Dedifferentiated amniotic fluid mesenchymal stem cell (primary cell): ENCODE data around the gene AGAP1.

Experiments used
- DNase-seq: peaks from one replicate; pipeline ENCODE4 v3.0.0-alpha.2; 2016; ENCODE audit errors: extremely low spot score

Gene AGAP1

DNA sequence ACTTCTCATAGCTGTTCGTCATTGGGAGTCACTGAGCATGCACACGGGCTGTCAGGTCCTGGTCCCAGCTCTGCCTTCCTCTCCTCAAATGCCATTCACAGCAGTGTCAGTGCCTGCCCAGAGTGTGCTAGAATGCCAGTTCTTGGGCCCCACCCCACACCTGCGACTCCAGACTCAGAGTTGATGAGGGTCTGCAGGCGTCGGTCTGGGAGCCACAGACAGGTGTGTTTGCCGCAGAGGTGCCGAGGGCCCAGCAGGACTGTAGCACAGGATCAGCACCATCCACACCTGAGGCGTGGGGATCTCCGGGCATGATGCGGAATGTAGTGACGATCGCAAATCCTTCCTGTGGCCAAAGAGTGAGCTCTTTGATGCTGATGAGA is 56.5 kb downstream of the AGAP1 start:
- DNase-seq = no peak

DNA sequence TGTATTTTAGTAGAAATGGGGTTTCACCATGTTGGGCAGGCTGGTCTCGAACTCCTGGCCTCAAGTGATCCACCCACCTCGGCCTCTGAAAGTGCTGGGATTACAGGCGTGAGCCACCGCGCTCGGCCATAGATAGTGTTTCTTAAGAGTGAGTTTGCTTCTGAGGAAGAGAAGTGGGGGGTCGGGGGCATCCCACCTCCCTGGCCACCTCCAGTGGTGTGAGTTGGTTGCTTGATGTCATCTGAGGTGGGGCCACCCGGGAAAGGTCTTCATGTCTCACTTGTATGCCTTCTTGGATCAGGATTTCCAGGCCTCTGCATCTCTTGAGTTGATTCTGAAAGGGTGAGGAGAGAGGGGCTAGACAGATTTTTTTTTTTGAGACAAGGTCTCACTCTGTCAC is 57.1 kb downstream of the AGAP1 start:
- no peak for DNase-seq

DNA sequence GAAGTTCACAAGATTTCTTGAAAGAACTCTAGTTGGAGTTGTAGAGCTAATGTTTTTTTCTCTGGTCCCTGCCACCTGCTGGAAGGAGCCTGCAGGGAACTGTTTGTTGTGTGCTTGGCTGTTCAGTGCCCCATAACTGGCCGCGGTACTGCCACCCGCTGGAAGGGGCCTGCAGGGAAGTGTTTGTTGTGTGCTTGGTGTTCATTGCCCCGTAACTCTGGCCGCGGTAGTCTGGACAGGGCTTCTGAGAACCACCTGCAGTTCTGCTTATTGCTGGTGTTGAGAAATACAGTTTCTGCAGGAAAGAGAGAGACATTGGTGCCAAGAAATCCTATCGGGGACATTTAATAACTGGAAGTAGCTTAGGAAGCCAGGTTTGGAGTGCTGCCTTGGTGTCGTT is 58.1 kb downstream of the AGAP1 start:
- DNase-seq = no peak

DNA sequence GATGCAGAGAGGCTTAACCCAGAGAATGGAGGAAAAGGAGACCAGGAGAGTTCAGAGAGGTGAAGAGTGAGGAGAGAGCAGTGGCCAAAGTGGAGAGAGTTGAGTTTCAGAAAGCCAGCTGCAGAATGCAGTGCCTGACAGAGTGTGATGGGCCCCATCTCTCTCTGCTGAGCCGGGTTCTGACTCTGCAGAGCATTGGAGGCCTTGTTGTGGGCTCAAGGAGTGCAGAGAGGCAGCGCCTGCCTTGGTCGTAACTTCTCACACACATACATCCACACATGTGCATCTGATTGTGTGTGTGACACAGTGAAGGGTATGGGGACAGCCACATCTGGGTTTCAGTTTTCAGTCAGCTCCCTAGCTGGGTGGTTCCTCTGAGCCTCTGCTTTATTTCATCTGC is 58.8 kb downstream of the AGAP1 start:
- no peak for DNase-seq

DNA sequence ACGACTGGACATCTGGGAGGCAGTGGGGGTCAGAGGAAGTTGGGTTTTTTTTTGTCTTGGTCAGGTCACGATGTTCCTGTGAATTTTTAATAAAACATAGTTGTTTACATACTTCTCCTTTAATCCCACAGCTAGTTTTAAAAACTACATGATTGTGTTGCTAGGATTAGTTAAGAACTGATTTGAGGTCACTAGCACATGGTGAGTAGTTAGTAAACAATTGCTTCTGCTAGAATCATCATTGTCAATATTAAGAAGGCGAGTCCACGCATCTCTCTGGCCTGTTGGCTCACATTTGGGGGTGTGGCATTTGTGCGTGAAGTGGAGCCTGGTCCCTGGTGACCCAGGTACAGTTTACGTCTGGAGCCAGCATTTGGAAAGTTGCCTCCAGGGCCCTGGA is 59.4 kb downstream of the AGAP1 start:
- DNase-seq = no peak

DNA sequence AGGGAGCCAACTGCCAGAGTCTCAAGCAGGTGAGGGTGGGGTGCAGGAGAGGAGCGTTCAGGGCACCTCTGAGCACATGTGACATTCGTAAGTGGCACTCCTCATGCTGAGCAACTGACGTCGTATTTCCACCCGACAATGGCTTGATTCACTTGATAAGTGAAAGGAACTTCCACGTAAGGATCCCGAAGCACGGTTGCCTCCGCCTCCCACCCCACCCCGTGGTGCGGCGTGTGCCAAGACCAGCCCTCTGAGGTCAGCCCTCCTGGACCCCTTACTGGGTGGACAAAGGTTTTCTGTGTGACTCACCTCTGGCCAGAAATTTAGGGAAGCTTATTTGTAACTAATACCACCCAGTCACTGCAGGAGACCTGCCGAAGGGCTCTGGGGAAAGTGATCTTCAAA is 59.9 kb downstream of the AGAP1 start:
- no peak for DNase-seq

DNA sequence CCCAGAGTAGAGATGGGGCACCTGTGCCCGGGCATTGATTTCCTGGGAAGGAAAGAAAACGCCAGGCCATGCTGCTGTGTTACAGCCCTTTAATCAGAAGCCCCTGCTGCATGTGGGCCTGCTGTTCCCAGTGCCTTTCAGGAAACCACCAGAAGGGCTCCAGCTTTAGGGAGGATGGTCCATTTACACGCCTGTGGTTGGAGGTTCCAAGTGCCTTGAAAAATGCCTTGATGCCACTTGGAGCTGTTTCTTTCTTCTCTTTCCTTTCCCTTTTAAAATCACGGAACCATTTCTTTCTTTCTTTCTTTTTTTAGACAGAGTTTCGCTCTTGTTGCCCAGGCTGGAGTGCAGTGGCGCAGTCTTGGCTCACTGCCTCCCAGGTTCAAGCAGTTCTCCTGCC is 60.5 kb downstream of the AGAP1 start:
- no peak for DNase-seq

DNA sequence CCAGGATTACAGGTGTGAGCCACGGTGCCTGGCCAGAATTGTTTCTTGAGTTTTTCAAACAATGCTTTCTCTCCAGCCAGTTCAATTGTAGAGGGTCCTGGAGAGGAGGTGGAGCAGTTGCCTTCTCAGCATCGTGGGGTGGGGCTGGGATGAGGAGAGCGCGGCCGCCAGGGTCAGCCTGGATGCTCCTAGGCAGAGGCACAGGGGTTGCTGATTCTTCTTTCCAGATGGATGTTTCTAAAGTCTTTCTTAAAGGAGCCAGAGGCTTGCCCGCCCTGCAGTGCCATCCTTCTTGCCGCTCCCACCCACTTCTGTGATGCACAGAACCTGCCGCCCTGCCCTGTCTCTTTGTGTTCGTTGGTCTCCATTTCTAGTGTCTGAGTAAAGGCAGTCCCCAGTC is 61.1 kb downstream of the AGAP1 start:
- DNase-seq = no peak

DNA sequence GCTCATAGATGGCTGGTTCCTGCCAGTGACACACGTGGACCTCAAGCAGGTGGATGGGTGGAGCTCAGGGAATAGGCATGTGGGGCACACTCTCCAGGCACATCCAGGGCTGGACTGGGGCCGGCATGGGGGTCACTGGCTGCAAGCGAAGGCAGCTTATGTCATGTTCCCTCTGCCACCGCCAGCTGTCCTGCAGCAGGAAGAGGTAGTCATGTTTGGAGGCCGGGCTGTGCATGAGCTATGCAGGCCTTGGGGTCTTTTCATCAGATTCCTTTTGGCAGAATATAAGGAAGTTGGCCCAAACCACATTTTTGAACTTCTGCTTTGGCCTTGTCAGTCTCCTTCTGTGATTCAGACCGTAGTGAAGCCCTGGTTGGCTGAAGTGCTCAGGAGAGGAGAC is 61.5 kb downstream of the AGAP1 start:
- DNase-seq = no peak

DNA sequence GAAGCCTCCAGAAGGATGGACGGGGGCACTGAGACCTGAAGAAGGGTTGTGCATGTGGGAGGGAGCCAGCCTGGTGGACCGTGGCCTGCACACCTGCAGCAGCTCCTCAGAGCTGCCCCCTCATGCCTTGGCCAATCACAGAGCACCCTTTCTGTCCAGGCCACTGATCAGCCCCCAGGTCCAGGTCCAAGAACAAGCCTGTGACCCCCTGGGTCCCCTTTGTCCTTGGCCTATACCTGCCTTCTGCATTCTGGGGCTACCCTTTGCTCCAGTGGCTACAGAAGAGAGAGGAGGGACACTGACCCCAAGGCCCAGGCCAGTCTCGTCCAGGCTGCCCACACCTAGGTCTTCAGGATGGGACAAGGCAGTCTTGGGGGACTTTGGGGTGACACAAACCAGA is 62.2 kb downstream of the AGAP1 start:
- DNase-seq = no peak

DNA sequence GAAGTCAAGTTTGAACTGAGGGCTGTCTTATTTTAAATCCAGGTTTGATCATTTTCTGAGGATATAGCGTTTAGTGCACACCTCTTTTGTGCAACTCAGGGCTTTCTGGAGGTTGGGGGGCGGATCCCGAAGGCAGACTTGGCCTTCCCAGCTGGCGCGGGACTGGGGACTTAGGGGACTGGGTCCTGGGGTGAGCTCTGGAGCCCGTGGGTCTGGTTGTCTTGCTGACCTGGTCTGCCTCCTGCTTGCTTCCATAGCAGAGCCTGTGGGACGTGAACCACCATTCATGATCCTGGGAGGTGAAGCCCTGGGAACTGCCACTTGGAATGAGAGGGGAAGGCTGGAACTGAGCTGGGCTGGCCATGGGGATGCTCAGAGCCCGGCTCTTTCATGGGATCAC is 63.1 kb downstream of the AGAP1 start:
- DNase-seq = no peak

DNA sequence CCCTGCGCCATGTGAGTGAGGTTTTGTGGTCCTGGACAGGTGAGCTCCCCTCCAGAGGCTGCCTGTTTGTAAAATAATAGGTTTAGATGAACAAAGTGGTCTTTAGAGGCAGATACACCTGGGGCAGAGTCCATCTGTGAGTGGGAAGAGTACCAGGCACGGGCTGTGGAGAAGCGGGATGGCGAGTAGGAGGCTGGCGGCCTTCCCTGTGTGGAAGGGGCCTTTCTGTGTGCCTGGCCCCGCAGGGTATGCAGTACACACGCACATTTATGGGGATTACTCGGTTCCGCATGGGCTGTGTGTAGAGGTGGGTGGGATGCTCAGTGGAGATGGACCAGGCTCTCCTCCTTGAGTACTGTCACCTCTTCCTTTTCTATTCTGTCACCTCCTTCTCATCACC is 64.1 kb downstream of the AGAP1 start:
- no peak for DNase-seq

DNA sequence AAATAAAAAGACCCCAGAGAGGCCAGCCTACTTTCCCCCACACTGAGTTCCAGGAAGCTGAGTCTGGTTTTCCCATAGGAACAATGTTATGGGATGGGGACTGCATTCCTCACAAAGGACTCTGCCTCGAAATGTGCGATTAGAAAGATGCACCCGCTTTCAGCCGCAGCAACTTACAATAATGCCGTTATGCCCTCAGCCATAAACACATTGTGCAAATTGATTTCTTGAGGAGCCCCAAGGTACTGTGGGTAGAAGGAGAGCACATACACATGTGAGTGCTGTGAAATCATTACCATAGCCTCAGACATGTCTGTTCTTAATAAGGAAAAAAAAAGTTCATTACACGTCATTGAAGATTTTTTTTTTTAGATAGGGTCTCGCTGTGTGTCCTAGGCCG is 64.7 kb downstream of the AGAP1 start:
- no peak for DNase-seq

DNA sequence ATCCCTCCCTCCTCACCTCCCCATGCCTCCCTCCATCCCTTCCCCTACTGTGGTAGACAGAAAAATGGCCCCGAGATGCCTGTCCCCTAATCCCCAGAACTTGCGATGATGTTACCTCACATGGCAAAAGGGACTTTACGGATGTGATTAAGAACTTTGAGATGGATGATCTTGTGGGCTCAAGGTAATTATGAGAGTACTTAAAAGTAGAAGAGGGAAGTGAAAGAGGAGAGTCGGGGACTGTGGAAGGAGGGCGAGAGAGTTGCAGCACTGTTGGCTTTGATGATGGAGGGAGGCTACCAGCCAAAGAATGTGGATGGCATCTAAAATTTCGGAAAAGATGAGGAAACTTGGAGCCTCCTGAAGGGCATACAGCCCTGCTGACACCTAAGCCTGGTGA is 66.5 kb downstream of the AGAP1 start:
- DNase-seq = no peak

DNA sequence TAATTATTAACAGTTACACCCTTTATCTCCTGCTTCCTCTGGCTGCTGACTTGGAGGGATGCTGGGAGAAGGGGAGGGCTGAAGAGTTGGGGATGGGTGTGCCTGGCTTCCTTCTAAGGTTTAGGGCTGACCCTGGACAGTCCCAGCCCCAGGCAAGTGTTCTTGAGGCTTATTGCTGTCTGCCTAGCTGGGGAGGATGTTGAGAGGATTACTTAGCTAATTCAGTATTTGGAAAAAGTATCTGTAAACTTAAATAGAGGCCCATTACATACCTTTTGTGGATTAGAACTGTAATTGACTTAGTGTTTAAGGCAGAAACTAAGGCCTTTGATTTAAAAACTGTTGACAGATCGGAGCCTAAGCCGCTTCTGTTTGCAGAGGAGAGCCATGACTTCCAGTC is 67.6 kb downstream of the AGAP1 start:
- no peak for DNase-seq

DNA sequence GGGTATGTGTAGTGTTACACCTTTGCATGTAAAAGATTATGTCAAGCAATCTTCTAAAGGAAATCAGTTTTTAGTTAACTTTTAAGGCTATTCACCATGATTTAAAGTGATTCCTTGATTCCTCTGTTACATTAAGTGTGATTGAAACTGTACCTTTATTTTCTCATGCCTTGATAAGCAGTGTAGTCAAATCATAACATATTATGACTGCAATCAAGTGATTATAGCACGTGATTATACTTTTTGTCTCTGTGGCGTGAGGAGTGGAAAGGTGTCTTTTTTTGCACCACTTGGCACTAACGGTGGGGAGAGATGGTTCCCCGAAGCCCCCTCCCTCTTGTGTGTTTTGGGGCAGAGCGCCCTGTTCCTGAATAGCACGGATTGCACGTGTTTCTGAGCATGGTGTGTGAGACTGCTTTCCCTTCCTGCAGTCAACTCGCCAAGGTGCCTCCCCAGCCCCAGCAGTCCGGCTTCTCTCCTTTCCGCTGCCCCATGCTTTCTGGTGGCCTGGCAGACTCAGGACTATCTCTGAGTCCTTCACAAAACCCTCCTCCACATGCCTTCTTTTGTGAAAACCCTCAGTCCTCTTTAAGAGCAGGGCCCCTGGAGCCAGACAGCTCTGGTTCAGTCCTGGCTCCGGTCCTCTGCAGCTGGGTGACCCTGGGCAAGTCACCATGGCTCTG is 68.4 kb downstream of the AGAP1 start:
- no peak for DNase-seq

DNA sequence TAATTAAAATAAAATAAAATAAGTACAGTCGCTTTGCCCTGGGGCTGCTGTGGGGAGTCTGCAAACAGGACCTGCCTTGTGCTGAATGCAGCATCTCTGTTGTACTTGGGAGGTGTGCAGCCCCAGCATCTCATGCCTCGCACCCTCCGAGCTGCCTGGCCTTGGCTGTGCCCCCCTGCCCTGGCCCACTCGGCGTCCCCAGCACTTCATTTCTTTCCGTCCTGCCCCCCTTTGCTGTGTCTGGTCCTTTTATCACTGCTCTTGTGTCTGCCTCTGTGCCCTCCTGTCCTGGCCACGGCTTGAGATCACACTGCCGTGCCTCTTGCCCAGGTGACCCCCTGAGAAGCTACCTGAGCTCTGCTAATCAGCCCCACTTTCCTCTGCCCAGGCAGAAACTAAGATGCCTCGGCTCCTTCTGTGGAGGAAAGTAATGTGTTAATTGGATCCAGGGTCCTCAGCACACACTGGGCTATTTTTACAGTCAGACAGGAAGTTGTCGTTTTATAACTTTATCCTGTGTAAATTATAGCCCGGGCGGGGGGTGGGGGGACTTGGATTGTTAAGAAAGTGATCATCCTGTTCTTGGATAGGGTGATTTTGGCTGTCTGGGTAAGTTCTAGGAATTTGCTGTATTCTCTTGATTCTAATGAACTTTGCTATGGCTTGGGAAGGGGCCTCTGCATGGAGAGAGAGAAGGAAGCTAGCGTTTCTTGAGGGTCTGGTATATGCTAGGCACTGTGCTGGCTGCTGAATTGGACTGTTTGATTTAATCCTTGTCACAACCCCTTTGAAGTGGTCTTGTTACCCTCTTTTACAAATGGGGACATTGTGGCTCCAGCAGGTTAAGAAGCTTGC is 69.4 kb downstream of the AGAP1 start:
- no peak for DNase-seq

DNA sequence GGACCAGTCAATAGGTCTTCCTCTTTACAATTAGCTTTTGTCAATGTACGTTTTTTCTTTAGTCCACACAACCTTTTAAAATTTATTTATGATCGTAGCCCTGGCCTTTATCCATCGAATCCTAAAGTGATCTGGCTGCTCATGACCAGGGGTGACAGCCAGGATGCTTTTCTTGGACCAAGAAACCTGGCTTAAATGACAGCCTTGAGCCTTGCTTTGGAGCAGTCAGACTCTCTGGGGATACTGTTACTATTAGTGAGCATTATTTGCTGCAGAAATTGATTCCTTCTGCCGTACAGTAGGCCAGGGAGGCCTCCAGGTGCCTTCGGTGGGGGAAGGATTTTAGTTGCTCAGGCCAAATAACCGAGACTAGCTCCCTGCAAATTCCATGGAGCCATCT is 70.2 kb downstream of the AGAP1 start:
- no peak for DNase-seq

DNA sequence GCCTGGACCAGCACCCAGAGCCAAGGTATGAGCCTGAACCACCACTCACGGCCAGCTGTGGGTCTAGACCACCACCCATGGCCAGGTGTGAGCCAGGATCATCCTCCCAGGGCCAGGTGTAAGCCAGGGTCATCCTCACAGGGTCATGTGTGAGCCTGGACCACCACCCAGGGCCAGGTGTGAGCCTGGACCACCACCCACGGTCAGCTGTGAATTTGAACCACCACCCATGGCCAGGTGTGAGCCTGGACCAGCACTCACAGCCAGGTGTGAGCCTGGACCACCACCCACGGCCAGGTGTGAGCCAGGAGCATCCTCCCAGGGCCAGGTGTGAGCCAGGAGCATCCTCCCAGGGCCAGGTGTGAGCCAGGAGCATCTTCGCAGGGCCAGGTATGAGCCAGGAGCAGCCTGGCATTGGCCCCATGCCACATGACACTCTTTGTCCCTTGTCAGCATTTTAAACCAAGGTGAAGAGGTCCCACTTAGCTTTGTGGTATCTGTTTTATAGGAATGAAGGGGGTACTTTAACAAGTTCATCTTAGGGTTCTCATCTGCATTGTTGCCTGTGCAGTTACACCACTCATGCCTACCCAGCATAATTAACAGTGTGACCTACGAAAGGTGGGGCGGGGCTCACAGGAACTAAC is 71.2 kb downstream of the AGAP1 start:
- no peak for DNase-seq

DNA sequence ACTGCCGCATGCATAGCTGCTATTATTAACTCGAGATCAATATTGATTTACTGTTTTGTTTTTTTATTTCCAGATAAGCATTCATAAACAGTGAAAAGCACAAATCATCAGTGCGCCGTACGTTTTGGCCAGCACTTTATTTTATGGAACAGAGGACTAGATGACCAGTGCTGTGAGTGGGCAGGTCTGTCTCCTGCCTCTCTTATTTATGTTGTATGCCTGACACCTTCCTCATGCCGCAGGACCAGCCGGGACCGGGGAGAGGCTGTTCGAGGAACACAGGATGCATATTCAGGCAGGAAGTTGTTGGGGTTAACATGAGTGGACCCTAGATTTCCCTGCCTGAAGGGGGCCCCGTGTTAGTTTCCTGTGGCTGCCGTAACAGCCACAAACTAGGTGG is 72.6 kb downstream of the AGAP1 start:
- DNase-seq = no peak

DNA sequence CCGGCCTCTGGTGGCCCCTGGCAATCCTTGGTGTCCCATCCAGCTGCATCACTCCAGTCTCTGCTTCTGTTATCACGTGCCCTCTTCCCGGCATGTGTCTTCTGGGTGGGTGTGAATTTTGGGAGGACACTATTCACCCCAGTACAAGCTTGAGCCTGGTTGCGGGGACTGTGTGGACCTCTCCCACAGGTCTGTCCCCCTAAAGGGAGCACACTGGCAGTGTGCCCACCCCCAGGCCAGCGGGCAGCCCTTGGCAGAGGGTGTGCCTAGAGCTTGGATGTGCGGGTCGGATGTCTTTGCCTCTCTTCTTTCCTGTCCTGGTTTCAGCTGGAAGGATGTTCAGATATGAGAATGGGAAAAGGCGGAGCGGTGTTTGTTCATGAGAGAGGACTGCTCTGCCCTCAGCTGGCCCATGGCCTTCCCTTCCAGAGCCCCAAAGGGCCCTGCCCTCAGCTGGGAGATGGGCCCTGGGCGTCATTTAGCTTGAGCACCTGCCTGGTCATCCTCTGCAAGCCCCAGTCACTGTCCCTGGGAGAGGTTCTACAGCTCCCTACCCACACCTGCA is 73.2 kb downstream of the AGAP1 start:
- DNase-seq = no peak

DNA sequence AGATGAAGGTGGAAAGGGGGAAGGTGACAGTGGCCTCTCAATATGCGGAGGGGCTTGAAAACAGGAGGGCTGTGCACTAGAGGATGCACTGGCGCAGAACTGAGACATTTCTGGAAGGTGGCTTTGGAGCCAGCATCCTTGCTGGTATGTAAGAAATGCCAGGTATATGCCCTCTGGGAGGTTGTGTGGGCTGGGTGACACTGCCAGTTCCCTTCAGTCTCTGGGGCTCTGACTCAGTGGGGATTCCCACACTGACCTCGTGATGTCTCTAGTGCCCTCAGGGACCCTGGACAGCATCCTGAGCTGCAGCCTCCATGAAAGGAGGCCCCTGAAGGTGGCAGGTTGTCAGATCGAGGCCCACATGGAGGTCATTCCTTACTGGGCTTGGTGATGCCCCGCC is 74.0 kb downstream of the AGAP1 start:
- no peak for DNase-seq

DNA sequence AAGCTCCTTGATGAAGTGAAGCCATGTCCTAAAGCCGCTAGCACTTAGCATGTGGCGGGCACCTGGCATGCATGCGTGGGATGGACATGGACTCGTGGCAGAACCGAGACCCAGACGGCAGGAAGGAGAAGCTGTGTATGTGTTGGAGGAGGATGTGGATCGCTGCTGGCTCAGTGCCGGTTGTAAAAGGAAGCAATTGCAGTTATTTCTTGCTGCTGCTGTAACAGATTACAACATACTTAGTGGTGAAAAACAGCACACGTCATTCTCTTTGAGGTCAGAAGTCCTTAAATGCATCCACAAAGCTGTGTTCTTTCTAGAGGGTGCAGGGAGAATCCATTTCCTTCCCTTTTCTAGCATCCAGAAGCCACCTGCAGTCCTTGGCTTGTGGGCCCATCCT is 74.6 kb downstream of the AGAP1 start:
- DNase-seq = no peak
